GM12878 (cell line): ENCODE data around the gene PHYH. TPM values are rescaled to one million over a fixed set of nuclear protein-coding genes. Genes with fewer than 3 reads are reported as not detected.

ENCODE experiments used
- ATF7 ChIP-seq: fragments of 450-650 bp; IDR thresholded peaks from 2 replicates; pipeline ENCODE4 v1.6.1; 2016; ENCODE audit warnings: low read depth, mild to moderate bottlenecking
- BCL3 ChIP-seq: IDR thresholded peaks from 2 replicates; pipeline ENCODE4 v1.6.1; 2011; ENCODE audit warnings: borderline replicate concordance, low read depth, mild to moderate bottlenecking, moderate library complexity, low read length; ENCODE audit not compliant: insufficient read depth, poor library complexity, severe bottlenecking
- CHD4 ChIP-seq: fragments of 200-600 bp; sonication (generic); IDR thresholded peaks from 2 replicates; pipeline ENCODE4 v1.6.1; 2016; ENCODE audit warnings: mild to moderate bottlenecking
- EED ChIP-seq: sonication (generic); IDR thresholded peaks from 2 replicates; pipeline ENCODE4 v1.6.1; 2016; ENCODE audit warnings: antibody characterized with exemption, low read depth
- EP300 ChIP-seq, 2 experiments: fragments of 150-350 bp in 1 of 2; IDR thresholded peaks; 2 replicates each; pipeline ENCODE4 v1.6.1; 2011 to 2012; ENCODE audit warnings: low read depth in 2 of 2, low read length in 2 of 2, borderline replicate concordance in 1 of 2, improper control_type of control experiment in 1 of 2, inconsistent platforms in 1 of 2; ENCODE audit not compliant: control insufficient read depth in 1 of 2
- ETV6 ChIP-seq, 2 experiments: fragments of 450-650 bp in 1 of 2; IDR thresholded peaks in 1 of 2; conservative IDR thresholded peaks in 1 of 2; 2 replicates each; pipeline ENCODE4 v1.6.1; 2014; ENCODE audit warnings: antibody characterized with exemption in 1 of 2, borderline replicate concordance in 1 of 2, low read depth in 1 of 2, mild to moderate bottlenecking in 1 of 2, moderate library complexity in 1 of 2
- HDAC2 ChIP-seq: fragments of 200-600 bp; sonication (generic); IDR thresholded peaks from 2 replicates; pipeline ENCODE4 v1.6.1; 2017
- IRF3 ChIP-seq: fragments of 450-650 bp; IDR thresholded peaks from 2 replicates; pipeline ENCODE4 v1.6.1; 2014; ENCODE audit warnings: mild to moderate bottlenecking
- LARP7 ChIP-seq: fragments of 450-650 bp; IDR thresholded peaks from 2 replicates; pipeline ENCODE4 v1.6.1; 2017; ENCODE audit warnings: mild to moderate bottlenecking
- MAX ChIP-seq: IDR thresholded peaks from 2 replicates; pipeline ENCODE4 v1.6.1; 2012; ENCODE audit warnings: low read depth, low read length, improper control_type of control experiment
- MYC ChIP-seq: IDR thresholded peaks from 2 replicates; pipeline ENCODE4 v1.6.1; 2011; ENCODE audit warnings: mild to moderate bottlenecking, low read length, moderate library complexity, inconsistent platforms; ENCODE audit not compliant: insufficient read depth, insufficient replicate concordance, insufficient read length, severe bottlenecking
- NBN ChIP-seq: fragments of 450-650 bp; IDR thresholded peaks from 2 replicates; pipeline ENCODE4 v1.6.1; 2016
- NRF1 ChIP-seq: conservative IDR thresholded peaks from 2 replicates; pipeline ENCODE4 v1.6.1; 2011; ENCODE audit warnings: mild to moderate bottlenecking, low read depth, low read length, improper control_type of control experiment
- PAX8 ChIP-seq: fragments of 450-650 bp; IDR thresholded peaks from 2 replicates; pipeline ENCODE4 v1.6.1; 2017; ENCODE audit warnings: mild to moderate bottlenecking, moderate library complexity
- POLR2AphosphoS5 ChIP-seq: IDR thresholded peaks from 2 replicates; pipeline ENCODE4 v1.6.1; 2011; ENCODE audit warnings: mild to moderate bottlenecking, low read length, inconsistent platforms
- RCOR1 ChIP-seq: conservative IDR thresholded peaks from 2 replicates; pipeline ENCODE4 v1.6.1; 2012; ENCODE audit warnings: low read depth, low read length, improper control_type of control experiment
- SIN3A ChIP-seq: IDR thresholded peaks from 2 replicates; pipeline ENCODE4 v1.6.1; 2012; ENCODE audit warnings: low read depth, low read length, improper control_type of control experiment
- SKIL ChIP-seq: fragments of 450-650 bp; IDR thresholded peaks from 2 replicates; pipeline ENCODE4 v1.6.1; 2017; ENCODE audit warnings: mild to moderate bottlenecking, low read depth, inconsistent platforms; ENCODE audit not compliant: poor library complexity, severe bottlenecking
- SMAD1 ChIP-seq: fragments of 450-650 bp; IDR thresholded peaks from 2 replicates; pipeline ENCODE4 v1.6.1; 2018; ENCODE audit warnings: mild to moderate bottlenecking, low read depth; ENCODE audit not compliant: partially characterized antibody
- SPI1 ChIP-seq: IDR thresholded peaks from 2 replicates; pipeline ENCODE4 v1.6.1; 2011; ENCODE audit warnings: low read depth, mild to moderate bottlenecking, low read length, moderate library complexity, borderline replicate concordance; ENCODE audit not compliant: insufficient read depth
- SREBF2 ChIP-seq: IDR thresholded peaks from 2 replicates; pipeline ENCODE4 v1.6.1; 2012; ENCODE audit warnings: mild to moderate bottlenecking, low read length
- SUZ12 ChIP-seq: fragments of 200-600 bp; sonication (generic); IDR thresholded peaks from one replicate; pipeline ENCODE4 v1.6.1; 2018; ENCODE audit warnings: antibody characterized with exemption, mild to moderate bottlenecking; ENCODE audit not compliant: unreplicated experiment
- TBL1XR1 ChIP-seq: IDR thresholded peaks from 2 replicates; pipeline ENCODE4 v1.6.1; 2012; ENCODE audit warnings: low read depth, low read length, improper control_type of control experiment
- TCF12 ChIP-seq: IDR thresholded peaks from 2 replicates; pipeline ENCODE4 v1.6.1; 2011; ENCODE audit warnings: low read depth, mild to moderate bottlenecking, low read length
- TCF3 ChIP-seq: IDR thresholded peaks from 2 replicates; pipeline ENCODE4 v1.6.1; 2012; ENCODE audit warnings: low read depth, mild to moderate bottlenecking, low read length, borderline replicate concordance; ENCODE audit not compliant: insufficient read depth
- USF2 ChIP-seq: IDR thresholded peaks from 2 replicates; pipeline ENCODE4 v1.6.1; 2011; ENCODE audit warnings: low read depth, low read length, improper control_type of control experiment, borderline replicate concordance
- ZNF207 ChIP-seq: fragments of 450-650 bp; IDR thresholded peaks from 2 replicates; pipeline ENCODE4 v1.6.1; 2014; ENCODE audit warnings: antibody characterized with exemption, mild to moderate bottlenecking, borderline replicate concordance
- polyA plus RNA-seq, 11 experiments: library from polyadenylated mRNA; depleted of rRNA in 4 of 11; unstranded in 6 of 11; stranded (reverse) in 5 of 11; fragments of >200 nt; fragmentation: Nextera tagmentation in 4 of 11; fragmentation: Illumina TruSeq in 1 of 11; extraction: Ambion mirVana in 4 of 11; extraction: Trizol in 1 of 11; gene quantifications; 1 replicate in 1 of 11; 2 replicates in 10 of 11; pipeline versions ENCODE4 v1.2.1 to v1.2.3, GENCODE V29; 2011 to 2016; ENCODE audit warnings: inconsistent platforms in 2 of 11, missing spikeins in 2 of 11, low read depth in 1 of 11
- total RNA-seq, 4 experiments: library from RNA; depleted of rRNA in 3 of 4; stranded (reverse); fragments of >200 nt in 3 of 4; fragmentation: Illumina TruSeq in 1 of 4; extraction: Trizol in 1 of 4; gene quantifications; 2 replicates each; pipeline versions ENCODE4 v1.2.1 to v1.2.3, GENCODE V29; 2013 to 2021

PHYH gene
- total and polyA plus RNA-seq, 10 of the 15 experiments (the other 5 are each of a cell fraction or from before 2014, with no cell fraction given): 3.2 to 10.3 (median 5.0) TPM

GRCh38 chr10:13335881-13336280 lies 36.0 kb upstream of the PHYH start (continued):
- TF ChIP-seq ZNF207 (no peak), SUZ12 (no peak), SKIL (no peak), IRF3 (no peak), TCF12 (peak; percentile 93), TBL1XR1 (no peak), CHD4 (no peak), SPI1 (peak; percentile 80), MAX (no peak), HDAC2 (no peak), NBN (no peak), EP300 (IDR thresholded peaks at IDR 0.05; ENCODE audit: borderline replicate concordance in 1 of 2, control insufficient read depth in 1 of 2, low read depth in 2 of 2, low read length in 2 of 2) (no peak), NRF1 (no peak), SIN3A (no peak), EED (peak; percentile 78), MYC (no peak), SREBF2 (no peak), RCOR1 (no peak), USF2 (no peak), POLR2AphosphoS5 (no peak), SMAD1 (no peak), BCL3 (no peak), TCF3 (peak; percentile 95), ATF7 (no peak), LARP7 (no peak), PAX8 (no peak), ETV6 (conservative IDR thresholded peaks at IDR 0.05 in 1 of 2, IDR thresholded peaks at IDR 0.05 in 1 of 2; ENCODE audit: borderline replicate concordance in 1 of 2, low read depth in 1 of 2) (no peak)
